ENCODE measurements around the gene RBM5.
A peak's percentile ranks its signal among the peaks of the same experiment; 100 is the strongest.
"Not testable (repeated sequence)": the region's sequence is repeated elsewhere in the genome, so short reads cannot be mapped to it uniquely, and the experiment has no call there.

Gene RBM5

GRCh38 chr3:50088725-50089608 lies at the start of gene RBM5:
Gene RBM5, plus strand, starts transcription at chr3:50088919. Its CDS starts 1,516 bp downstream, at chr3:50090435.
- DNase-seq (ENCODE audit: low read depth in 2 of 3, low spot score in 2 of 3) = peak; percentile 68 to 79 (median 75)

- no peak for DNase-seq (ENCODE audit: low read depth in 2 of 3, low spot score in 2 of 3)
Observed at GRCh38 chr3:50044976-50045375, 43.7 kb upstream of the RBM5 start.

GRCh38 chr3:50047426-50047825 lies 41.3 kb upstream of the RBM5 start:
- DNase-seq (ENCODE audit: low read depth in 2 of 3, low spot score in 2 of 3) = no peak

- no peak for DNase-seq (ENCODE audit: low read depth in 2 of 3, low spot score in 2 of 3)
Observed at GRCh38 chr3:50050361-50050760, 38.4 kb upstream of the RBM5 start.

- no peak for DNase-seq (ENCODE audit: low read depth in 2 of 3, low spot score in 2 of 3)
Observed at GRCh38 chr3:50057756-50058155, 31.0 kb upstream of the RBM5 start.

- no peak for DNase-seq (ENCODE audit: low read depth in 2 of 3, low spot score in 2 of 3)
Observed at GRCh38 chr3:50068134-50068533, 20.6 kb upstream of the RBM5 start.

- no peak for DNase-seq (ENCODE audit: low read depth in 2 of 3, low spot score in 2 of 3)
Observed at GRCh38 chr3:50078091-50078490, 10.6 kb upstream of the RBM5 start.

GRCh38 chr3:50078622-50079021 lies 10.1 kb upstream of the RBM5 start:
- DNase-seq (ENCODE audit: low read depth in 2 of 3, low spot score in 2 of 3) = no peak

GRCh38 chr3:50084951-50085350 lies 3.8 kb upstream of the RBM5 start:
- DNase-seq (ENCODE audit: low read depth in 2 of 3, low spot score in 2 of 3) = not testable (repeated sequence)

- DNase-seq (ENCODE audit: low read depth in 2 of 3, low spot score in 2 of 3) = no peak
Observed at GRCh38 chr3:50089609-50089945, 858 bp downstream of the RBM5 start.

- DNase-seq (ENCODE audit: low read depth in 2 of 3, low spot score in 2 of 3) = no peak
Observed at GRCh38 chr3:50090984-50091383, 2.3 kb downstream of the RBM5 start.

GRCh38 chr3:50095352-50095998 lies 6.8 kb downstream of the RBM5 start:
- DNase-seq (ENCODE audit: low read depth in 2 of 3, low spot score in 2 of 3) = no peak

GRCh38 chr3:50100386-50100785 lies 11.7 kb downstream of the RBM5 start:
- DNase-seq (ENCODE audit: low read depth in 2 of 3, low spot score in 2 of 3) = no peak

GRCh38 chr3:50100956-50101845 lies 12.5 kb downstream of the RBM5 start:
- no peak for DNase-seq (ENCODE audit: low read depth in 2 of 3, low spot score in 2 of 3)

- no peak for DNase-seq (ENCODE audit: low read depth in 2 of 3, low spot score in 2 of 3)
Observed at GRCh38 chr3:50102558-50102957, 13.8 kb downstream of the RBM5 start.

- DNase-seq (ENCODE audit: low read depth in 2 of 3, low spot score in 2 of 3) = no peak
Observed at GRCh38 chr3:50111757-50112156, 23.0 kb downstream of the RBM5 start.

- DNase-seq (ENCODE audit: low read depth in 2 of 3, low spot score in 2 of 3) = no peak
Observed at GRCh38 chr3:50112462-50112861, 23.7 kb downstream of the RBM5 start.

- no peak for DNase-seq (ENCODE audit: low read depth in 2 of 3, low spot score in 2 of 3)
Observed at GRCh38 chr3:50117120-50117519, 28.4 kb downstream of the RBM5 start.

- no peak for DNase-seq (ENCODE audit: low read depth in 2 of 3, low spot score in 2 of 3)
Observed at GRCh38 chr3:50118237-50118636, 29.5 kb downstream of the RBM5 start.

GRCh38 chr3:50119786-50120185 lies 31.1 kb downstream of the RBM5 start:
- DNase-seq (ENCODE audit: low read depth in 2 of 3, low spot score in 2 of 3) = no peak

GRCh38 chr3:50120364-50121071 lies 31.8 kb downstream of the RBM5 start:
- no peak for DNase-seq (ENCODE audit: low read depth in 2 of 3, low spot score in 2 of 3)
